ENCODE results near the gene PPIA.

DNA sequence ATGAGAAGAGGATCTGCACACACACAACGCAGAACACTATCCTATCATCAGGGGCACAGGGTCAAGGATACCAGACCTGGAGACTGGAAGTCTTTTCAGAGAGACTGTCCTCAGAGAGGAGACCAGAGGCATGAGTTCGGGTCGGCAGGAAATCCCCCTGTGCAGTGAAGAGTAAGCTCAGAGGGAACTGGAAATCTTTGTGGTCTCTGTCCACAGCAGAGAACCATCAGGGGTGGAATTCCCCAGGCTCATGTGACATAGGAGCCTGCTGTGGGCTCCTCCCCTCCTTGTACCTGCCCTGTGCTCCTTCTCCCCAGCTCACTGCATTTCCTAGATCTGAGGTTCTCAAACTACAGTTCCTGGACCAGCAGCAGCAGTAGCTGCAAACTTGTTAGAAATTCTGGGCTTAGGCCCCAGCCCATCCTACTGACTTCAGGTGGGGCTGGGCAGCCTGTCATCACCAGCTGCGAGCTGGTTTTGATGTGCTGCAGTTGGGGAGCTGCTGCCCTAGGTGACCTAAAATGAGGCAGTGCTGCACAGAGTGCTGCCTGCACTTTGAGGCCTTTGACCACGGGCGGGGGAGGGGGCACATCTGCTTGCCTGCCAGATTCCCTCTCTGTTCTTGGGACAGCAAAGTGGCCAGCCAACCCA is 45.4 kb upstream of the PPIA start:
- TF ChIP-seq CTCF (IDR thresholded peaks at IDR 0.05; ENCODE audit: insufficient read depth, low read length) (no peak), POLR2AphosphoS5 (IDR thresholded peaks at IDR 0.05; ENCODE audit: low read depth) (peak; percentile 31; the same call in 1 of the 2 replicates), REST (IDR thresholded peaks at IDR 0.05; ENCODE audit: insufficient replicate concordance, low read depth) (no peak), GABPA (IDR thresholded peaks at IDR 0.05; ENCODE audit: low read depth) (no peak)

Measured in HL-60 (cell line).